Activated T-cell treated with anti-CD3 and anti-CD28 coated beads, Interleukin-2, amount 50 U/mL, for 1 hour (primary cell): ENCODE results near the gene RAB10.
"Not testable (repeated sequence)": the region's sequence is repeated elsewhere in the genome, so short reads cannot be mapped to it uniquely, and the experiment has no call there.

Experiments
- DNase-seq: peaks from one replicate; pipeline ENCODE4 v3.0.0-alpha.2; 2020

RAB10 gene

DNA sequence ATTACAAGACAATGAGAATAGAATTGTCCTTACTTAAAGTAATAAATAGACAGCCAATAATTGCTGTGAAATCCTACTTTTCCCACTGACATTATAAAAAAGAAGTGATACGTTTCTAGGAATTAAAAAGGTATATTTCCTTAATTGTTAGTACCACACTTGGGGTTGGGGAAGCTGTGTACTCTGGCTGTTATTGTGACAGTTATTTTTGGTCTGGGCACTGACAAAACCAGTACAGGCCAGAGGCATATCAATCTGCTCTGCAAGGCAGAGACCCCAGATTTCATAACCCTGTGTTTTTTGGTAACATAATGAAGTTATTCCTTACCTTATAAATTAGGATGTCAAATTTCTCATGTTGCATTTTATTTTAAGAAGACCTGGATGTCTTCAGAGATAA is 66.5 kb downstream of the RAB10 start:
- DNase-seq = no peak

GRCh38 chr2:26103752-26104151 is 69.9 kb downstream of the RAB10 start:
- no peak for DNase-seq

- not testable (repeated sequence) for DNase-seq
These were observed 74.8 kb downstream of the RAB10 start for GRCh38 chr2:26108701-26109100.

- no peak for DNase-seq
These were observed 78.3 kb downstream of the RAB10 start for GRCh38 chr2:26112201-26112600.

- DNase-seq = no peak
These were observed 80.3 kb downstream of the RAB10 start for GRCh38 chr2:26114151-26114550.

DNA sequence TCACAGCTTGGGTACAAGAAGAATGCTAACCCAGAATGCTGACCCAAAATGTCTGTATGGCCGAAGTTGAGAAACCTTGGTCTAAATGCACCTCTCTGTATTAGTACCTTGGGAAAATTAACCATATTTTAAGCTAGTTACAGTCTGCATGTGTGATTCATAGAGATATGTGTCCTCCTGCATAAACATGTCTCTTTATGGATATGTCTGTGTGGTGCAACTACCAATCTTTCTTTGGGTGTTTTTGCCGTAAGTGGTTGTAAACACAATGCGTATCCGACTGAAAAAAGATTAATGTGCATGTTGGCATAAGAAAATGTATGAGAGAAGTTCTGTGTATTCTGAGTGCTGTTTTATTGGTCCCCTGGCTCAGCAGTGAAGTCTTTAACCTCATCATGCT is 84.8 kb downstream of the RAB10 start:
- DNase-seq = no peak

- no peak for DNase-seq
These were observed 85.6 kb downstream of the RAB10 start for GRCh38 chr2:26119521-26119920.

DNA sequence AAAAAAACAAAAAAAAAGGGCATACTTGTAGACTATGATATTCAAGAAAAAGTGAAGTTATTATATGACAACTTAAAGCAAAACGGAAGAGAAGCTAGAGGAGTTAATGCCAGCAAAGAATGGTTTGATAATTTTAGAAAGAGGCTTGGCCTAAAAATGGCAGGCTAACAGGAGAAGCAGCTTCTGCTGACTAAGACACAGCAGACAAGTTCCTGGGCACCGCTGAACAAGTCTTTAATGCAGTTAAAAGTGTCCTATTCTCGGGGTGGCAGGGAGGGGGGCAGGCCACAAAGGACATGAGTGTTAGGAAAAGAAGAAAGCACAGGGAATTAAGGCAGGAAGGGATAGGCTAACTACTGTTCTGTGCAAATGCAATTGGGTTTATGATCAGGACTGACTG is 88.7 kb downstream of the RAB10 start:
- no peak for DNase-seq

DNA sequence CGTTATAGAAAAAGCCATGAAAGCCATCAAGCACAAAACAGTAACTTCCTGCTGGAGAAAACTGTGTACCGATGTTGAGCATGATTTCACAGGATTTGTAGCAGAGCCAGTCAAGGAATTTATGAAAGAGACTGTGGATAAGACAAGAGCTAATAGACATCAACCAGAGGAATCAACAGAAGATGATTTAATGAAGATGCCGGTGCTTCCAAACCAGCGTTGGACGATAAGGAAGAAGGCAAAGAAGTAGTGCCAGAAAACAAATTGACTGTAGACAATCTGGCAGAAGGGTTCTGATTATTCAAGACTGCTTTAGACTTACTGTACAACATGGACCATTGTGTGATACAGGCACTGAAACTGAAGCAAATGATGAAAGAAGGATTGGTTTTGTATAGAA is 89.5 kb downstream of the RAB10 start:
- no peak for DNase-seq

- no peak for DNase-seq
These were observed 92.2 kb downstream of the RAB10 start for GRCh38 chr2:26126074-26126473.

DNA sequence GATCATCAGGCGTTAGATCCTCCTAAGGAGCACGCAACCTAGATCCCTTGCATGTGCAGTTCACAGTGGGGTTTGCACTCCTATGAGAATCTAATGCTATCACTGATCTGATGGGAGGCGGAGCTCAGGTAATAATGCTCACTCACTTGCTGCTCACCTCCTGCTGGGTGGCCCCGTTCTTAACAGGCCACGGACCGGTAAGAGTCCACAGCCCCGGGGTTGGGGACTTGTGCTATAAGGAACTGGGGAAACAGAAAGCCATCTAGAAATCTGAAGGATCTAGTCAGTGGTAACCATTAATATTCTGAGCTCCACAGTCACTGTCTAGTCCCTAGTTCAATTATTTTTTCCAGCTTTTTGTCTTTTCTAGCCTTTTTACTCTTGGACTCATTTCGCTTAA is 94.3 kb downstream of the RAB10 start:
- DNase-seq = no peak

GRCh38 chr2:26130763-26131162 is 96.9 kb downstream of the RAB10 start:
- DNase-seq = no peak

GRCh38 chr2:26136451-26136850 is 102.6 kb downstream of the RAB10 start:
- DNase-seq = no peak

DNA sequence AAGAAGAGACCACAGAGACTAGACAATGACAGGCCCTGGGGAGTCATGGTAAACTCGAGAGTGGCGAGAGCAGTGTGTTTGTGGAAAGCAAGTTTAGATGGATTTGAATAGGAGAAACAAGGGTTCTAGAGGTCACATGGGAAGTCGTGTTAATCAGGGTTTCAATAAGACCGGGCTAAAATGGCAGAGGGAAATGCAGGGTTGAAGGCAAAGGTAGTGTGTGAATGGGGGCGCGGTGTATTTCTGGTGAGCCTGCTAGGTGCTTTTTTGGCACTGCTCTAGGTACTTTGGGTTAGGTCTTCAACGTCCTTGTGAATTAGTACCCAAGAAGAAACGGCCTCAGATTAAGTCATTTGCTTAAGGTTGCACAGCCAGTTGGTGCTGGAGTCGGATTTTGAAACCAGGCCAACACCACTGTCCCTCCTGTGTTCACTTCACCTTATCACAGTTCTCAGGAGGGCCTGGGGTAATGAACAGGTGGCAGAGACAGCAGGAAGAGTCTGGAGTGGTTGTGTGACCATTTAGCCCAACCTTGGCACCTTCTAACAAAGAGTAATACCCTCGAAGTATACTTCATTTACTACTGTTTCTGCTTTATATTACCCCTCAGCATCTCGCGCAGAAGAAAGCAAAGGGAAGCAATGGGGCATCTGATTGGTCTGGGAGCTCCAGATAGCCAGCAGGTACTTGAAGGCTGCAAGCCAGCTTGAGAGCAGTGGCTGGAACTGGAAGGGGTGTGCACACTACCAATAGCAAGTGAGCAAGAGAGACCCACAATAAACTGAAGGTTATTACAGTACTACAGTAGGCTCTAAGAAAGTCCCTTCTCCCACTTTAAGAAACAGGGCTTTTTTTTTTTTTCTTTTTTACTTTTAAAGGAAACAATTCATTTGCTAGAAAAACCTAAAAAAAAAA is 105.6 kb downstream of the RAB10 start:
- DNase-seq = no peak

DNA sequence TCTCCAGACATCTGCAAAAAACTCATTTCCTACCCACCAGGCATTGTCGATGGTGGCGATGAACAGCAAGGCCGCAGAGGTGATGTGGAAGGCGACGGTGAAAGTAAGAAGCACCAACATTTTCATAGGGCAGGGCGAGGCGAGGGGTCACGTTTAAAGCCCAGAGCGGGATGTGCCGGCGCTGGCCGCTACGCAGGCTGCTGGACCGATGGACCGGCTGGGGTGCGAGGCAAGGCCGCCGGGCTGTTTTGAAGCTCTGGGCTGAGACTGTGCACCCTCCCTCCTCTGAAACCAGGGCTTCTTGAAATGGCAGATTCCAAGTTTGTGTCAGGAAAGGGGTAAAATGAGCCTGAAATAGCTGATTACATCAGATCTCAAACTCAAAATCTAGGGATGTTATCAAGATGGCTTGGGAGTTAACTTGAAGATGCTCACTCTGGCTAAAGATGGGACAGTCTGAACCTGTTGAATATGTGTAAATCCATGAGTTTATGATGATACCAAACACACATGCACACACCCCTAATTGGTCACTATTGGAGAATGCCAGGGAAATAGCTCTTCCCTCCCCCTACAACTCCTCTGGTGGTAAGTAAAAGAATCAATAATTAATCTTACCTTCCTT is 107.4 kb downstream of the RAB10 start:
- DNase-seq = no peak

GRCh38 chr2:26144031-26144430 is 110.1 kb downstream of the RAB10 start:
- no peak for DNase-seq

- peak; percentile 65 for DNase-seq
These were observed 111.2 kb downstream of the RAB10 start for GRCh38 chr2:26144953-26145680.

DNA sequence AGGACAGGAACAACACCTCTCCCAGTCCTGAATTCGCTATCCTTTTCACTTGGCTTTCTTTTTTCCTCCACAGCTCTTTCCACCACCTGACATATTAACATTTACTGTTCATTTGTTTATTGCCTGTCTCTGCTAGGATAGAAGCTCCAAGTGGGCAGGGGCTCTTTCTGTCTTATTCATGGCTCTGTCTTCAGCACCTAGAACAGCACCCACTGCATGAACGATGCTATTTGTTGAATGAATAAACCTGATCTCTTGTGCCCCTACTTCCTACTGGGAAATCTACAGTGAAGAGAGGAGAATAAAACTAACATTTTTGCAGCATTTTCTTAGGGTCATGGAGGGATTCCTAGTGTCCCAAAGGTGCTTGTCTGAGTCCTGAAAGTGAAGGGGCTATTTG is 114.6 kb downstream of the RAB10 start:
- no peak for DNase-seq

GRCh38 chr2:26150243-26150642 is 116.4 kb downstream of the RAB10 start:
- DNase-seq = no peak

DNA sequence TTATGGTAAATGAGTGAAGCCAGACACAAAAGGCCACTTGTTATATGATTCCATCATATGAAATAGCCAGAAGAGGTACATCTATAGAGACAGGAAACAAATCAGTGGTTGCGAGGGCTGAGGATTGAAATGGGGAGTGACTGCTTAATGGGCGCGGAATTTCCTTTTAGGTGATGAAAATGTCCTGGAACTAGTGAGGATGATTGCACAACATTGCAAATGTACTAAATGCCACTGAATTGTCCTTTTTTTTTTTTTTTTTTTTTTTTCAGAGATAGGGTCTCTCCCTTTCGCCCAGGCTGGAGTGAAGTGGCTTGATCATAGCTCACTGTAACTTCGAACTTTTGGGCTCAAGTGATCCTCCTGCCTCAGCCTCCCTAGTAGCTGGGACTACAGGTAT is 123.7 kb downstream of the RAB10 start:
- DNase-seq = no peak

GRCh38 chr2:26161926-26162325 is 128.0 kb downstream of the RAB10 start:
- no peak for DNase-seq

GRCh38 chr2:26162963-26163362 is 129.1 kb downstream of the RAB10 start:
- no peak for DNase-seq

GRCh38 chr2:26164231-26164630 is 130.3 kb downstream of the RAB10 start:
- no peak for DNase-seq
